Left hindlimb (tissue), 1 donor: Measurements from ENCODE around the gene KATNAL2.
A peak's percentile ranks its signal among the peaks of the same experiment; 100 is the strongest.
"Not testable (repeated sequence)": the region's sequence is repeated elsewhere in the genome, so short reads cannot be mapped to it uniquely, and the experiment has no call there.

Experiments used
- DNase-seq: peaks from one replicate; pipeline ENCODE4 v3.0.0-alpha.2; 2018

The KATNAL2 gene

GRCh38 chr18:46939998-46940571, 22.7 kb downstream of the KATNAL2 start:
- no peak for DNase-seq

DNA sequence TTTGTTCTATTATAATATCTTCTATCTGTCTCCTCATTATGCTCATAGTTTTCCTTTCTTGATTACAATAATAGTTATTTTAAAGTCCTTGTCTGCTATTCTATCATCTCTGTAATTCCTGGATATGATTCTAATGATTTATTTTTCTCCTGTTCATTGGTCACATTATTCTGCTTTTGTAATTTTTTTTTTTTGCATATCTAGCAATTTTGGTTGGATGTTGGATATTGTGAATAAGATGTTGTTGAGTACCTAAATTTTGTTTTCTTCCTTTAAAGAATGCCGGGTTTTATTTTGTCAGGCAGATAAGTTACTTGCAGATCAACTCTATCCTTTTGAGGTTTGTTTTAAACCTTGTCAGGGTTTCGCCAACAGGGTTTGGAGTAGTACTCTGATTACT, 25.2 kb downstream of the KATNAL2 start:
- DNase-seq = no peak

DNA sequence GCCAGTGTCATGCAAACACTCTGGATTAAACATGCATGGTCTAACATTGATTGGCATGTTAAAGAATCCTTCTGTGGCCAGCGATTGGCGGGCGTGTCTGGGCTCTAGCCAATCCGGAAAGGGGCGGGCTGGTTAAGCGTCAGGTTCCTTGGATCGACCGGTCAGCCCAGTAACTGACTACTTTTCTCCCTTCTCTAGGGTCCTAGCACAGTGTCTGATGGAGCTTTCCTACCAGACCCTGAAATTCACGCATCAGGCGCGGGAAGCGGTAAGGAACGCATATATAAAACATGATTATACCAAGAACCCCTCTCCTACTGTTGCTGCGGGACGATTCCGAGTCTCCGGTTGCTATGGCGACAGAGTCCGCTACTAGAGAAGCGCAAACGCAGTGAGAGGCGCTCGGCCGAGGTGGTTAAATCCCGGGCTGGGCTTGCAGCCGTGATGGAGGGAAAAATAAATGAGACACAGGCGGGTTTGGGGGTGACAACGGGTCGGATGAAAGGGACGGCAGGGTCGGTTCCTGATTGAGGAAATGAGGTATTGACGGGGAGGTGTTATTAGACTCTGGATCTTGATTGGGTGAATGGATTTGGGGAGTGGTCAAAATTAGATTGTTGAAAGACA, 29.4 kb downstream of the KATNAL2 start:
- peak; percentile 91 for DNase-seq

- no peak for DNase-seq
Observed at GRCh38 chr18:46950064-46950656, 32.8 kb downstream of the KATNAL2 start.

DNA sequence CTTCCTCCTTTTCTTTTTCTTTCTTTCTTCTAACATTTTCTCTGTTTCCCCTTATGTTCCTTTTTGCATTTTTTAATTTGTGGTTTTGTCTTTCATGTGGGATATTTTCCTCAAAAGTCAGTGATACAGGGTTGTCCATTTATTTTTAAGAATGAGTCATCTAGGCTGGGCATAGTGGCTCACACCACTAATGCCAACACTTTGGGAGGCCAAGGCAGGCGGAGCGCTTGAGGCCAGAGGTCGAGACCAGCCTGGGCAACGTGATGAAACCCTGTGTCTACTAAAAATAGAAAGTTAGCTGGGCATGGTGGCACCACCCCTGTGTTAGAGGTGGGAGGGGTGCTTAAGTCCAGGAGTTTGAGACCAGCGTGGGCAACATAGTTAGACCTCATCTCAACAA, 35.8 kb downstream of the KATNAL2 start:
- DNase-seq = no peak

- no peak for DNase-seq
Observed at GRCh38 chr18:46958209-46958608, 40.8 kb downstream of the KATNAL2 start.

- not testable (repeated sequence) for DNase-seq
Observed at GRCh38 chr18:46963656-46964578, 46.5 kb downstream of the KATNAL2 start.

DNA sequence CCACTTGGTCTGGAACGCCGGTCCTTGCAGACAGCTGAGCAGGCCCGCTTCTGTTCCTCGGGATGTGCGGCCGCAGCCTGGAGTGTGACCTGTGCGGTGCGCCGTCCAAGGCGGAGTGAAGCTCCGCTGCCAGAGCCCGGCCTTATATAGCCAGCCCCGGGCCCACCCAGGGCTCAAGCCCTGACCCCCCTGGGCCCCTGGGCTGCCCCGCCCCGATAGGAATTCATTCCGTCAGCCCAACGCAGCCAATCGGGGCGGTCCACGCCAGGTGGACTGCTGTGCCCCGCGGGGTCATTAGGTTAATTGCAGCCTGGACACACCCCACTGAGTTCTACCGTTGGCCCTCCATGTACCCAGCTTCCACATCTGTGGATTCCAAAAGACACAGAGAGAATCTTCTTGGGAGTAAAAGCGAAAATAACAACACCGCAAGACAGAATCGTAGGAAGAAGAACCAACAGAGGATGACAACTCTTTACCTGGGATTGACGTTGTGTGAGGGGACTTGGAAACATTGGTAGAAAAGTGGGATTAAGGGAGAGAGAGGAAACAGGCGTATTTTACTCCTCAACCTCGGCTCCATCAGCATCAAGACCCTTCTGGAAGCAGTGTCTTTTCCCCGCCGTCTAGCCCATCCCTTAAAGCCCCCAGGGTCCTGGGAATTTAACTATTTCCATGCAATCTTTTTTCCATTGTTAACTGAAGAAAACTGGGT, 47.3 kb downstream of the KATNAL2 start:
- not testable (repeated sequence) for DNase-seq

- DNase-seq = not testable (repeated sequence)
Observed at GRCh38 chr18:46966266-46966665, 48.9 kb downstream of the KATNAL2 start.

GRCh38 chr18:46969551-46969950, 52.1 kb downstream of the KATNAL2 start:
- not testable (repeated sequence) for DNase-seq

DNA sequence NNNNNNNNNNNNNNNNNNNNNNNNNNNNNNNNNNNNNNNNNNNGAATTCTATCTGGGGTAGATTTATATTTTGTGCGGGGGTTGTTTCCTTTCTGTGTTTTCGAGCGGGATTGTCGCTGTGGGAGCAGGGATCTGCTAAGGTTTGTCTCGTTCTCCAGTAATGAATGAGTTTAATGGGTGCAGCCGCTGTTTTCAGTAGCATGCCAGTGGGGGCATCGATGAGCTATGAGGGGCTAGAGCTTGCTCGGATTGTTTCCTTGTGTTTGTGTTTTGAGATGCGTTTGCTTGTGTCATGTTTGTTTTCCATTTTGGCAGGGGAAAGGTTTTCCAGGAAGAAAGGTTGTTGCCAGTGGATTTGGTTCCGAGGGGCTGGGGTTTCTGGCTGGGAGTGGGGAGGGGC, 102.5 kb downstream of the KATNAL2 start:
- DNase-seq = not testable (repeated sequence)

DNA sequence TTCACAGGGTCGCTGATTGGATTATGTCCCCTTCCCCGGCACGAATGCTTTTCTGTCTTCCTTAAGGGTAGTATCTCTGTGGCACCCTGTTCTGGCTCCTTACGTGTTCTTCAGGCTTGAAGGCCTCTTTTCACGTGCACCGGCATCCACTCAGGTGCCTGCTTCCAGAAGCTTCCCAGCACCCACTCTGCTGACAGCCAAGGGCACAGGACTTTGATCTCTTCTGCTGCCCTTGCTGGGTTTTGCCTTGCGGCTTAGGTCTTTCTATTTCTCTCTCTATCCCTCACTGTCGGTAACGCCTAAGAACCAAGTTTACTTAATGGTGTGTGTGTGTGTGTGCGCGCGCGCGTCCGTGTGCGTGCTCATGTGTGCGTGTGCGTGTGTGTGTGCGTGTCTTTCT, 103.4 kb downstream of the KATNAL2 start:
- not testable (repeated sequence) for DNase-seq

DNA sequence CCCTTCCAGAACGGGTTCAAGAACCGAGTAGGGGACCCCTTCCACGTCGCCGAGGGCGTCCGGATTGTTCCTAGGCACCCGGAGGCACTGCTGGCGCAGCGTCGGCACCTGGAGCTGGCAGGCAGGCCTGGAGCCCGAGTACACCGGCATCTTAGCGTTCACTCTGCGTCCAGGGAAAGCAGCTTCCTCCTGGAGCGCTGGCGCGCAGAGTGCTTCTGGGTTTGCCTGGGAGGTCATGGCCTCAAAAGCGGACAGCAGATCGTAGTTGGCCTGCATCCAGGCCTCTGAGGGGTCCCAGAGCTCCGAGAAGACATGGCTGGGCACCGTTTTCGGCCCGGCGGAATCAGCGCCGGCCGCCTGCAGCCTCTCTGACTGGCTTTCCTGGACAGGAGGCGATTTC, 105.4 kb downstream of the KATNAL2 start:
- DNase-seq = not testable (repeated sequence)

DNA sequence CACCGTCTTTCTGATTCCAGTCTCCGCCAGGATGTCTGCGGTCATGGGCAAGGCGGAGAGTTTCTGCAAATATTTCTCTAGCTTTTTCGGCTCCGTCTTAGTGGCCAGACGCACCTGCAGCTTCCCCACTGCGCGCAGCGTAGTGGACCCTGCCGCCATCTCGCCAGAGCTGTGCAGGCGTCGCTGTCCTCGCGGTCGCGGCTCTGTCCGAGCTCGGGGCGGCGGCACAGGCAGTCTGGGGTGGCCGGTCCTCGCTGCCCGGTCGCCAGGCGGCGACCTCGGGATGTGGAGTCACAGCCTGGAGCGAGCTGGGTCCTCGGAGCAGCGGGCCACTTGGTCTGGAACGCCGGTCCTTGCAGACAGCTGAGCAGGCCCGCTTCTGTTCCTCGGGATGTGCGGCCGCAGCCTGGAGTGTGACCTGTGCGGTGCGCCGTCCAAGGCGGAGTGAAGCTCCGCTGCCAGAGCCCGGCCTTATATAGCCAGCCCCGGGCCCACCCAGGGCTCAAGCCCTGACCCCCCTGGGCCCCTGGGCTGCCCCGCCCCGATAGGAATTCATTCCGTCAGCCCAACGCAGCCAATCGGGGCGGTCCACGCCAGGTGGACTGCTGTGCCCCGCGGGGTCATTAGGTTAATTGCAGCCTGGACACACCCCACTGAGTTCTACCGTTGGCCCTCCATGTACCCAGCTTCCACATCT, 106.5 kb downstream of the KATNAL2 start:
- not testable (repeated sequence) for DNase-seq

DNA sequence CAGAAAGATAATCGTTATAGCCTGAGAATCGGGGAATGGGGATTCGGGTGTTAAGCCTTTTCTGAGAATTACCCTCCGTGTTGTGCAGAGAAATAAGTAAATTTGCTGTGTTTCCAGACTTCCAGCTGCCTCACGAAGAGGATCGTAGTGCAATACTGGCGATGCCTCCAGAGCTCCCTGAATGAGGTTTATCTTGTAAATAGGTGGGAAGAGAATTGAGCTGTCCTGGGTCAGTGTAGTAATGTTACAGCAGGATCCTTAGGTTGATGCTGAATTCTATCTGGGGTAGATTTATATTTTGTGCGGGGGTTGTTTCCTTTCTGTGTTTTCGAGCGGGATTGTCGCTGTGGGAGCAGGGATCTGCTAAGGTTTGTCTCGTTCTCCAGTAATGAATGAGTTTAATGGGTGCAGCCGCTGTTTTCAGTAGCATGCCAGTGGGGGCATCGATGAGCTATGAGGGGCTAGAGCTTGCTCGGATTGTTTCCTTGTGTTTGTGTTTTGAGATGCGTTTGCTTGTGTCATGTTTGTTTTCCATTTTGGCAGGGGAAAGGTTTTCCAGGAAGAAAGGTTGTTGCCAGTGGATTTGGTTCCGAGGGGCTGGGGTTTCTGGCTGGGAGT, 108.3 kb downstream of the KATNAL2 start:
- not testable (repeated sequence) for DNase-seq

DNA sequence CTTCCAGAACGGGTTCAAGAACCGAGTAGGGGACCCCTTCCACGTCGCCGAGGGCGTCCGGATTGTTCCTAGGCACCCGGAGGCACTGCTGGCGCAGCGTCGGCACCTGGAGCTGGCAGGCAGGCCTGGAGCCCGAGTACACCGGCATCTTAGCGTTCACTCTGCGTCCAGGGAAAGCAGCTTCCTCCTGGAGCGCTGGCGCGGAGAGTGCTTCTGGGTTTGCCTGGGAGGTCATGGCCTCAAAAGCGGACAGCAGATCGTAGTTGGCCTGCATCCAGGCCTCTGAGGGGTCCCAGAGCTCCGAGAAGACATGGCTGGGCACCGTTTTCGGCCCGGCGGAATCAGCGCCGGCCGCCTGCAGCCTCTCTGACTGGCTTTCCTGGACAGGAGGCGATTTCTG, 111.3 kb downstream of the KATNAL2 start:
- not testable (repeated sequence) for DNase-seq

DNA sequence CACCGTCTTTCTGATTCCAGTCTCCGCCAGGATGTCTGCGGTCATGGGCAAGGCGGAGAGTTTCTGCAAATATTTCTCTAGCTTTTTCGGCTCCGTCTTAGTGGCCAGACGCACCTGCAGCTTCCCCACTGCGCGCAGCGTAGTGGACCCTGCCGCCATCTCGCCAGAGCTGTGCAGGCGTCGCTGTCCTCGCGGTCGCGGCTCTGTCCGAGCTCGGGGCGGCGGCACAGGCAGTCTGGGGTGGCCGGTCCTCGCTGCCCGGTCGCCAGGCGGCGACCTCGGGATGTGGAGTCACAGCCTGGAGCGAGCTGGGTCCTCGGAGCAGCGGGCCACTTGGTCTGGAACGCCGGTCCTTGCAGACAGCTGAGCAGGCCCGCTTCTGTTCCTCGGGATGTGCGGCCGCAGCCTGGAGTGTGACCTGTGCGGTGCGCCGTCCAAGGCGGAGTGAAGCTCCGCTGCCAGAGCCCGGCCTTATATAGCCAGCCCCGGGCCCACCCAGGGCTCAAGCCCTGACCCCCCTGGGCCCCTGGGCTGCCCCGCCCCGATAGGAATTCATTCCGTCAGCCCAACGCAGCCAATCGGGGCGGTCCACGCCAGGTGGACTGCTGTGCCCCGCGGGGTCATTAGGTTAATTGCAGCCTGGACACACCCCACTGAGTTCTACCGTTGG, 112.4 kb downstream of the KATNAL2 start:
- DNase-seq = not testable (repeated sequence)

- DNase-seq = not testable (repeated sequence)
Observed at GRCh38 chr18:47030887-47031286, 113.5 kb downstream of the KATNAL2 start.

GRCh38 chr18:47032945-47033344, 115.5 kb downstream of the KATNAL2 start:
- DNase-seq = no peak

- not testable (repeated sequence) for DNase-seq
Observed at GRCh38 chr18:47034591-47034990, 117.2 kb downstream of the KATNAL2 start.

GRCh38 chr18:47035156-47035671, 117.8 kb downstream of the KATNAL2 start, which contains the start of gene ELOA2:
Gene ELOA2, minus strand, starts transcription at chr18:47035621. Its CDS starts 357 bp downstream, at chr18:47035264.
- DNase-seq = no peak
